PFSK-1 (cell line): ENCODE data around the gene RBM6.

ENCODE experiments used
- POLR2AphosphoS5 ChIP-seq: IDR thresholded peaks from 2 replicates; pipeline ENCODE4 v1.6.1; 2012; ENCODE audit warnings: low read depth, mild to moderate bottlenecking, control low read depth, low read length, moderate library complexity
- TAF1 ChIP-seq: IDR thresholded peaks from 2 replicates; pipeline ENCODE4 v1.6.1; 2012; ENCODE audit warnings: low read length, control low read depth, borderline replicate concordance; ENCODE audit not compliant: insufficient read depth
- TF ChIP-seq, protein P1 (sequence below), 2 experiments: IDR thresholded peaks; 2 replicates each; pipeline versions ENCODE4 v1.6.1 to v1.8.0; 2011 to 2012; ENCODE audit warnings: low read depth in 2 of 2, low read length in 2 of 2, control low read depth in 1 of 2, inconsistent platforms in 1 of 2, mild to moderate bottlenecking in 1 of 2, moderate library complexity in 1 of 2; ENCODE audit not compliant: insufficient read depth in 1 of 2

GRCh38 chr3:49952924-49953323 is 13.0 kb downstream of the RBM6 start:
- TF ChIP-seq, protein P1, sequence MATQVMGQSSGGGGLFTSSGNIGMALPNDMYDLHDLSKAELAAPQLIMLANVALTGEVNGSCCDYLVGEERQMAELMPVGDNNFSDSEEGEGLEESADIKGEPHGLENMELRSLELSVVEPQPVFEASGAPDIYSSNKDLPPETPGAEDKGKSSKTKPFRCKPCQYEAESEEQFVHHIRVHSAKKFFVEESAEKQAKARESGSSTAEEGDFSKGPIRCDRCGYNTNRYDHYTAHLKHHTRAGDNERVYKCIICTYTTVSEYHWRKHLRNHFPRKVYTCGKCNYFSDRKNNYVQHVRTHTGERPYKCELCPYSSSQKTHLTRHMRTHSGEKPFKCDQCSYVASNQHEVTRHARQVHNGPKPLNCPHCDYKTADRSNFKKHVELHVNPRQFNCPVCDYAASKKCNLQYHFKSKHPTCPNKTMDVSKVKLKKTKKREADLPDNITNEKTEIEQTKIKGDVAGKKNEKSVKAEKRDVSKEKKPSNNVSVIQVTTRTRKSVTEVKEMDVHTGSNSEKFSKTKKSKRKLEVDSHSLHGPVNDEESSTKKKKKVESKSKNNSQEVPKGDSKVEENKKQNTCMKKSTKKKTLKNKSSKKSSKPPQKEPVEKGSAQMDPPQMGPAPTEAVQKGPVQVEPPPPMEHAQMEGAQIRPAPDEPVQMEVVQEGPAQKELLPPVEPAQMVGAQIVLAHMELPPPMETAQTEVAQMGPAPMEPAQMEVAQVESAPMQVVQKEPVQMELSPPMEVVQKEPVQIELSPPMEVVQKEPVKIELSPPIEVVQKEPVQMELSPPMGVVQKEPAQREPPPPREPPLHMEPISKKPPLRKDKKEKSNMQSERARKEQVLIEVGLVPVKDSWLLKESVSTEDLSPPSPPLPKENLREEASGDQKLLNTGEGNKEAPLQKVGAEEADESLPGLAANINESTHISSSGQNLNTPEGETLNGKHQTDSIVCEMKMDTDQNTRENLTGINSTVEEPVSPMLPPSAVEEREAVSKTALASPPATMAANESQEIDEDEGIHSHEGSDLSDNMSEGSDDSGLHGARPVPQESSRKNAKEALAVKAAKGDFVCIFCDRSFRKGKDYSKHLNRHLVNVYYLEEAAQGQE (IDR thresholded peaks at IDR 0.05; ENCODE audit: insufficient read depth in 1 of 2, low read depth in 2 of 2, low read length in 2 of 2), result no peak
- TF ChIP-seq TAF1, result no peak
- no peak for TF ChIP-seq POLR2AphosphoS5
